GM12878 (cell line): ENCODE results near the gene PPM1N. TPM values are rescaled to one million over a fixed set of nuclear protein-coding genes. Genes with fewer than 3 reads are reported as not detected.

Source experiments
- ASH2L ChIP-seq: fragments of 300-600, 200-600 bp; sonication (generic); IDR thresholded peaks from 2 replicates; pipeline ENCODE4 v1.6.1; 2017; ENCODE audit warnings: low read depth, mild to moderate bottlenecking, borderline replicate concordance
- CBFB ChIP-seq: IDR thresholded peaks from 2 replicates; pipeline ENCODE4 v1.6.1; 2016; ENCODE audit warnings: antibody characterized with exemption, low read depth
- GATAD2B ChIP-seq: fragments of 450-650 bp; conservative IDR thresholded peaks from 2 replicates; pipeline ENCODE4 v1.6.1; 2017; ENCODE audit warnings: low read depth, mild to moderate bottlenecking, moderate library complexity
- MYB ChIP-seq: fragments of 150-350 bp; IDR thresholded peaks from 2 replicates; pipeline ENCODE4 v1.6.1; 2014; ENCODE audit warnings: mild to moderate bottlenecking, low read depth, low read length, borderline replicate concordance
- NFIC ChIP-seq: IDR thresholded peaks from 2 replicates; pipeline ENCODE4 v1.6.1; 2012; ENCODE audit warnings: low read depth, mild to moderate bottlenecking, inconsistent platforms, low read length, moderate library complexity
- POLR2AphosphoS2 ChIP-seq: IDR thresholded peaks from 2 replicates; pipeline ENCODE4 v1.6.1; 2011; ENCODE audit warnings: low read depth, mild to moderate bottlenecking, low read length, improper control_type of control experiment, moderate library complexity
- SREBF1 ChIP-seq: IDR thresholded peaks from 2 replicates; pipeline ENCODE4 v1.6.1; 2012; ENCODE audit warnings: mild to moderate bottlenecking, low read length
- TBL1XR1 ChIP-seq: IDR thresholded peaks from 2 replicates; pipeline ENCODE4 v1.6.1; 2012; ENCODE audit warnings: low read depth, low read length, improper control_type of control experiment
- polyA plus RNA-seq, 11 experiments: library from polyadenylated mRNA; depleted of rRNA in 4 of 11; unstranded in 6 of 11; stranded (reverse) in 5 of 11; fragments of >200 nt; fragmentation: Nextera tagmentation in 4 of 11; fragmentation: Illumina TruSeq in 1 of 11; extraction: Ambion mirVana in 4 of 11; extraction: Trizol in 1 of 11; gene quantifications; 1 replicate in 1 of 11; 2 replicates in 10 of 11; pipeline versions ENCODE4 v1.2.1 to v1.2.3, GENCODE V29; 2011 to 2016; ENCODE audit warnings: inconsistent platforms in 2 of 11, missing spikeins in 2 of 11, low read depth in 1 of 11
- total RNA-seq, 4 experiments: library from RNA; depleted of rRNA in 3 of 4; stranded (reverse); fragments of >200 nt in 3 of 4; fragmentation: Illumina TruSeq in 1 of 4; extraction: Trizol in 1 of 4; gene quantifications; 2 replicates each; pipeline versions ENCODE4 v1.2.1 to v1.2.3, GENCODE V29; 2013 to 2021
- TF ChIP-seq, protein P1 (sequence below): fragments of 450-650 bp; IDR thresholded peaks from 2 replicates; pipeline ENCODE4 v1.6.1; 2016; ENCODE audit warnings: mild to moderate bottlenecking
- TF ChIP-seq, protein P2 (sequence below): fragments of 450-650 bp; IDR thresholded peaks from 2 replicates; pipeline ENCODE4 v1.6.1; 2018; ENCODE audit warnings: mild to moderate bottlenecking, low read depth, moderate library complexity; ENCODE audit not compliant: partially characterized antibody
- TF ChIP-seq, protein P3 (sequence below): fragments of 450-650 bp; IDR thresholded peaks from 2 replicates; pipeline ENCODE4 v1.6.1; 2016; ENCODE audit warnings: mild to moderate bottlenecking
- TF ChIP-seq, protein P4 (sequence below), 3 experiments: IDR thresholded peaks in 2 of 3; conservative IDR thresholded peaks in 1 of 3; 2 replicates each; pipeline ENCODE4 v1.5.1; 2011; ENCODE audit warnings: low read depth in 3 of 3, low read length in 3 of 3, mild to moderate bottlenecking in 3 of 3, control low read depth in 2 of 3, moderate library complexity in 2 of 3, inconsistent platforms in 1 of 3, mixed read lengths in 1 of 3; ENCODE audit not compliant: control insufficient read depth in 2 of 3, insufficient read depth in 1 of 3; ENCODE audit errors: extremely low read depth in 1 of 3
- TF ChIP-seq, protein P5 (sequence below): fragments of 450-650 bp; IDR thresholded peaks from 2 replicates; pipeline ENCODE4 v1.6.1; 2017; ENCODE audit warnings: mild to moderate bottlenecking, moderate library complexity

The PPM1N gene
- total and polyA plus RNA-seq, 10 of the 15 experiments (the other 5 are each of a cell fraction or from before 2014, with no cell fraction given), result 1.6 to 5.4 (median 3.7) TPM

DNA sequence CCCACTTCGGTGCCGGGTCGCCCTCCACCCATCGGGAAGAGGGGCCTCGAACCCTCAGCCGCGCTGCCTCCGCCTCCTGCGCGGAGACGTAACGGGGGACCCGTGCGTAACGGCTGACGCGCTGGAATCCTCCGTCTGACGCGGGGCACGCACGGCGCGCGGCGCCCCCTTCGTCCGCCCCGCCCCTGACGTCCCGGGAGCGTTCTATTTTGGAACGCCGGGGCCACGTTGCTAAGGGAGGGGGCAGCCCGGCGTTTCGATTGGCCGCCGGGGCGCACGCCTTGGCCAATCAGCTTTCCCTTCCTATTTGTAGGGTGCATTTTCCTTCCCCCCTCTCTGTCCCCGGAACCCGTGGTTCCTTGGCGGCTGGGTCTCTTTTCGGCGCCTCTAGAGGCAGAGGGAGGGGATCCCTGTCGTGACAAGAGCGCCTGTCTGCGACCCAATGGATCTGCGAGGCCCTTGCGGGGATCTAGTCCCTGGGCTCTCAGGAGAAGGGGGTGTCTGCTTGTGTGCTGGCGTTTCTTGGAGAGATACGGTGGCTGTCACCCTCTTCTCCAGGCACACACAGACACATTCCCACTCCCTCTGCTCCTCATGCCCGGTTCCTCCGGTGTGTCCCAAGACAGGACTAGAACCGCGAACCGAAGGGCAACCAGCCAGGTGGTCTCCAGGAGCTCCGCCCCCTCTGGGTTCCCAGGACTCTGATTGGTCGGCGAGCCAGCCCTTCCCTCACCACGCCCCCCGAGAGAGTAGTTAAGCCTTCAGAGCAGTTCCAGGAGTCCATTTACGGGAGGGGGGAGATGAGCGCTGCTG, 28.9 kb upstream of the PPM1N start (continued):
- TF ChIP-seq, protein P1, sequence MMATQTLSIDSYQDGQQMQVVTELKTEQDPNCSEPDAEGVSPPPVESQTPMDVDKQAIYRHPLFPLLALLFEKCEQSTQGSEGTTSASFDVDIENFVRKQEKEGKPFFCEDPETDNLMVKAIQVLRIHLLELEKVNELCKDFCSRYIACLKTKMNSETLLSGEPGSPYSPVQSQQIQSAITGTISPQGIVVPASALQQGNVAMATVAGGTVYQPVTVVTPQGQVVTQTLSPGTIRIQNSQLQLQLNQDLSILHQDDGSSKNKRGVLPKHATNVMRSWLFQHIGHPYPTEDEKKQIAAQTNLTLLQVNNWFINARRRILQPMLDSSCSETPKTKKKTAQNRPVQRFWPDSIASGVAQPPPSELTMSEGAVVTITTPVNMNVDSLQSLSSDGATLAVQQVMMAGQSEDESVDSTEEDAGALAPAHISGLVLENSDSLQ, result peak; percentile 80
- TF ChIP-seq GATAD2B (peak; percentile 53; the same call in 1 of the 2 replicates), CBFB (no peak), ASH2L (no peak), NFIC (no peak), TBL1XR1 (no peak), POLR2AphosphoS2 (peak; percentile 31; the same call in 1 of the 2 replicates), MYB (no peak), SREBF1 (no peak)
- TF ChIP-seq, protein P2, sequence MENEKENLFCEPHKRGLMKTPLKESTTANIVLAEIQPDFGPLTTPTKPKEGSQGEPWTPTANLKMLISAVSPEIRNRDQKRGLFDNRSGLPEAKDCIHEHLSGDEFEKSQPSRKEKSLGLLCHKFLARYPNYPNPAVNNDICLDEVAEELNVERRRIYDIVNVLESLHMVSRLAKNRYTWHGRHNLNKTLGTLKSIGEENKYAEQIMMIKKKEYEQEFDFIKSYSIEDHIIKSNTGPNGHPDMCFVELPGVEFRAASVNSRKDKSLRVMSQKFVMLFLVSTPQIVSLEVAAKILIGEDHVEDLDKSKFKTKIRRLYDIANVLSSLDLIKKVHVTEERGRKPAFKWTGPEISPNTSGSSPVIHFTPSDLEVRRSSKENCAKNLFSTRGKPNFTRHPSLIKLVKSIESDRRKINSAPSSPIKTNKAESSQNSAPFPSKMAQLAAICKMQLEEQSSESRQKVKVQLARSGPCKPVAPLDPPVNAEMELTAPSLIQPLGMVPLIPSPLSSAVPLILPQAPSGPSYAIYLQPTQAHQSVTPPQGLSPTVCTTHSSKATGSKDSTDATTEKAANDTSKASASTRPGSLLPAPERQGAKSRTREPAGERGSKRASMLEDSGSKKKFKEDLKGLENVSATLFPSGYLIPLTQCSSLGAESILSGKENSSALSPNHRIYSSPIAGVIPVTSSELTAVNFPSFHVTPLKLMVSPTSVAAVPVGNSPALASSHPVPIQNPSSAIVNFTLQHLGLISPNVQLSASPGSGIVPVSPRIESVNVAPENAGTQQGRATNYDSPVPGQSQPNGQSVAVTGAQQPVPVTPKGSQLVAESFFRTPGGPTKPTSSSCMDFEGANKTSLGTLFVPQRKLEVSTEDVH, result peak; percentile 60
- TF ChIP-seq, protein P3, sequence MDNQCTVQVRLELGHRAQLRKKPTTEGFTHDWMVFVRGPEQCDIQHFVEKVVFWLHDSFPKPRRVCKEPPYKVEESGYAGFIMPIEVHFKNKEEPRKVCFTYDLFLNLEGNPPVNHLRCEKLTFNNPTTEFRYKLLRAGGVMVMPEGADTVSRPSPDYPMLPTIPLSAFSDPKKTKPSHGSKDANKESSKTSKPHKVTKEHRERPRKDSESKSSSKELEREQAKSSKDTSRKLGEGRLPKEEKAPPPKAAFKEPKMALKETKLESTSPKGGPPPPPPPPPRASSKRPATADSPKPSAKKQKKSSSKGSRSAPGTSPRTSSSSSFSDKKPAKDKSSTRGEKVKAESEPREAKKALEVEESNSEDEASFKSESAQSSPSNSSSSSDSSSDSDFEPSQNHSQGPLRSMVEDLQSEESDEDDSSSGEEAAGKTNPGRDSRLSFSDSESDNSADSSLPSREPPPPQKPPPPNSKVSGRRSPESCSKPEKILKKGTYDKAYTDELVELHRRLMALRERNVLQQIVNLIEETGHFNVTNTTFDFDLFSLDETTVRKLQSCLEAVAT, result peak; percentile 84
- TF ChIP-seq, protein P4, sequence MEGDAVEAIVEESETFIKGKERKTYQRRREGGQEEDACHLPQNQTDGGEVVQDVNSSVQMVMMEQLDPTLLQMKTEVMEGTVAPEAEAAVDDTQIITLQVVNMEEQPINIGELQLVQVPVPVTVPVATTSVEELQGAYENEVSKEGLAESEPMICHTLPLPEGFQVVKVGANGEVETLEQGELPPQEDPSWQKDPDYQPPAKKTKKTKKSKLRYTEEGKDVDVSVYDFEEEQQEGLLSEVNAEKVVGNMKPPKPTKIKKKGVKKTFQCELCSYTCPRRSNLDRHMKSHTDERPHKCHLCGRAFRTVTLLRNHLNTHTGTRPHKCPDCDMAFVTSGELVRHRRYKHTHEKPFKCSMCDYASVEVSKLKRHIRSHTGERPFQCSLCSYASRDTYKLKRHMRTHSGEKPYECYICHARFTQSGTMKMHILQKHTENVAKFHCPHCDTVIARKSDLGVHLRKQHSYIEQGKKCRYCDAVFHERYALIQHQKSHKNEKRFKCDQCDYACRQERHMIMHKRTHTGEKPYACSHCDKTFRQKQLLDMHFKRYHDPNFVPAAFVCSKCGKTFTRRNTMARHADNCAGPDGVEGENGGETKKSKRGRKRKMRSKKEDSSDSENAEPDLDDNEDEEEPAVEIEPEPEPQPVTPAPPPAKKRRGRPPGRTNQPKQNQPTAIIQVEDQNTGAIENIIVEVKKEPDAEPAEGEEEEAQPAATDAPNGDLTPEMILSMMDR (IDR thresholded peaks at IDR 0.05 in 2 of 3, conservative IDR thresholded peaks at IDR 0.05 in 1 of 3; ENCODE audit: control insufficient read depth in 2 of 3, extremely low read depth in 1 of 3, insufficient read depth in 1 of 3, low read depth in 3 of 3, low read length in 3 of 3), result no peak
- TF ChIP-seq, protein P5, sequence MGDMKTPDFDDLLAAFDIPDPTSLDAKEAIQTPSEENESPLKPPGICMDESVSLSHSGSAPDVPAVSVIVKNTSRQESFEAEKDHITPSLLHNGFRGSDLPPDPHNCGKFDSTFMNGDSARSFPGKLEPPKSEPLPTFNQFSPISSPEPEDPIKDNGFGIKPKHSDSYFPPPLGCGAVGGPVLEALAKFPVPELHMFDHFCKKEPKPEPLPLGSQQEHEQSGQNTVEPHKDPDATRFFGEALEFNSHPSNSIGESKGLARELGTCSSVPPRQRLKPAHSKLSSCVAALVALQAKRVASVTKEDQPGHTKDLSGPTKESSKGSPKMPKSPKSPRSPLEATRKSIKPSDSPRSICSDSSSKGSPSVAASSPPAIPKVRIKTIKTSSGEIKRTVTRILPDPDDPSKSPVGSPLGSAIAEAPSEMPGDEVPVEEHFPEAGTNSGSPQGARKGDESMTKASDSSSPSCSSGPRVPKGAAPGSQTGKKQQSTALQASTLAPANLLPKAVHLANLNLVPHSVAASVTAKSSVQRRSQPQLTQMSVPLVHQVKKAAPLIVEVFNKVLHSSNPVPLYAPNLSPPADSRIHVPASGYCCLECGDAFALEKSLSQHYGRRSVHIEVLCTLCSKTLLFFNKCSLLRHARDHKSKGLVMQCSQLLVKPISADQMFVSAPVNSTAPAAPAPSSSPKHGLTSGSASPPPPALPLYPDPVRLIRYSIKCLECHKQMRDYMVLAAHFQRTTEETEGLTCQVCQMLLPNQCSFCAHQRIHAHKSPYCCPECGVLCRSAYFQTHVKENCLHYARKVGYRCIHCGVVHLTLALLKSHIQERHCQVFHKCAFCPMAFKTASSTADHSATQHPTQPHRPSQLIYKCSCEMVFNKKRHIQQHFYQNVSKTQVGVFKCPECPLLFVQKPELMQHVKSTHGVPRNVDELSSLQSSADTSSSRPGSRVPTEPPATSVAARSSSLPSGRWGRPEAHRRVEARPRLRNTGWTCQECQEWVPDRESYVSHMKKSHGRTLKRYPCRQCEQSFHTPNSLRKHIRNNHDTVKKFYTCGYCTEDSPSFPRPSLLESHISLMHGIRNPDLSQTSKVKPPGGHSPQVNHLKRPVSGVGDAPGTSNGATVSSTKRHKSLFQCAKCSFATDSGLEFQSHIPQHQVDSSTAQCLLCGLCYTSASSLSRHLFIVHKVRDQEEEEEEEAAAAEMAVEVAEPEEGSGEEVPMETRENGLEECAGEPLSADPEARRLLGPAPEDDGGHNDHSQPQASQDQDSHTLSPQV, result no peak
